Kidney capillary endothelial cell (primary cell): ENCODE data around the gene ATP1A4.
A peak's percentile ranks its signal among the peaks of the same experiment; 100 is the strongest.

Experiments
- DNase-seq: peaks from one replicate; pipeline ENCODE4 v3.0.0-alpha.2; 2018; ENCODE audit warnings: low spot score

Gene ATP1A4

DNA sequence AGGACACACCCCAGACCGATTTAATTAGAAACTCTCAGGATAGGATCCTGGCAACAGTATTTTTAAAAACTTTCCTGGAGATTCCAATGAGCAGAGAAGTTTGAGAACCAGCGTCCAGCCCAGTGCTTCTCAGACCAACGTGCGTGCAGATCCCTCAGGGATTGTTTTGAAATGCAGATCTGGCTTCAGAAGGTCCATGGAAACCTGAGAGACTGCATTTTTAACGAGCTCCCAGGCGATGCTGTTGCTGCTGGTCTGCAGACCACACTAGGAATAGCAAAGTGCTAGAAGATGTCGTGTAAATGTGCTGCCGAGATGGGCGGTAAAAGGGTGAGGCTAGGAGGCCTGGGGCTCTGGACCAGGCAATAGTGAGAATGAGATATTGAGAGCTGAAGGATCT lies 20.6 kb downstream of the ATP1A4 start:
- DNase-seq: no peak

DNA sequence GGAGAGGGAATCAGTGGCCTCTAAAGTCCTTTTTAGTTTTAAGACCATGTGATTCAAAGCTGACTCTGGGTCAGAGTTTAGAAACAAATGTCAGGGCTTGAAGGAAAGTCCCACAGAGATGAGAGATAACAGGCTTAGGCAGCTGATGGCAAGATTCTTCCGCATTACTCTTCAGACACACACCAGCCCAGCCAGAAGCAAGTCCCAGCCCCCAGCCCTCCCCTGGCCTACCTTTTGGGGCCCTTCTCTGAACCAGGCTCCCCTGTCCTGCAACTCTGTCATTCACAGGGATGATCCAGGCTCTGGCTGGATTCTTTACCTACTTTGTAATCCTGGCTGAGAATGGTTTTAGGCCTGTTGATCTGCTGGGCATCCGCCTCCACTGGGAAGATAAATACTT lies 25.8 kb downstream of the ATP1A4 start:
- DNase-seq: no peak

DNA sequence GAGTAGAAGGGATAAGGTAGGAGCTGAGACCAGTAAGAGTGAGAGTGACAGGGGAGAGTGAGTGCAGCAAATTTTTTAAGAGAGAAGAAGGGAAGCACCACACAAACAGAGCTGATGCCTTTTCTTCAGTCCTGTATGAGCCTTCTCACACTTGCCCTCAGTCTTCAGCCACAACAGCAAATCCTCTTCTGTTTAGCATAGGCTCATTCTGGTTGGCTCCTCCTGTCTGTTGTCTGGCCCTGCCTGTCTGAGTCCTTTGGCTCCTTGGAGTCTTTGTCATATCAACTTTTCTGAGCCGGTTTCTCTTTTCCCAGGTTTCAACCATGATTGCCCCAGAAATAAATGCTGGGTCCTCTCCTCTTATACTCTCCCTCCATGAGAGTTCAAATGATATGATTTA lies 26.3 kb downstream of the ATP1A4 start:
- DNase-seq: no peak

DNA sequence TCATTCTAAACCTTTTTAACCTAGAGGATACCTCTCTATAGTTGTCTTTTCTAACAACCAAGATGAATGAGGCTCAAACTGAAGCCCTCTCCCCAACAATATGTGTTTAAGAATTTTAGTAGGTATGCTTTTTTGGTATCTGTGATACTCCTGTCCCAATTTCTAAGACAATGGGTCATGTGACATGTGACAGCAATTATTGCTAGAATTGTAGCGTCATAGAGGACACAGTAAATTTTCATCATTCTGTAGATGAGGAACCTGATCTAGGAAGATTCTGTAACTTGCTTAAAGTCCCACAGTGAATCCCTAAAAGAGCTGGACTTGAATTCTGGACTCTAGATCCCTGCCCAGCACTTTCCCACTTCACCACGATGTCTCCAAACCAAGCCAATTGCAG lies 27.3 kb downstream of the ATP1A4 start:
- no peak for DNase-seq

DNA sequence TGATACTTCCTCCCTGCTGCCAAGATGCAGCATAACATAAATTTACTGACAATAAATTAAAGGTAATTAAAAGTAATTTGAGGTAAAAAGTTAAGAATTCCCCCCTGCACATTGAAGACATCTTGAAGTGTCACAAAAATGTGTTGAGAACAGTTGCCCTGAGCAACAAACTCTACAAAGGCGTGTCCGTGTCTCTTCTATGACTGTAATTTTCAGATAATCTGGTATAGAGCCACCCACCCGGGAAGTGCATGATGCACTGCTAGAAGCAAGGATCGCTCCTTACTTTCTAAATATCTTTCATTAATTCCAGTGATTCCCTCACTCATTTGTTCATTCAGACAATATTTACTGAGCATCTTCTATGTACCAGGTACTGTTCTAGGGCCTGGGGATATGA lies 27.9 kb downstream of the ATP1A4 start:
- DNase-seq: no peak

DNA sequence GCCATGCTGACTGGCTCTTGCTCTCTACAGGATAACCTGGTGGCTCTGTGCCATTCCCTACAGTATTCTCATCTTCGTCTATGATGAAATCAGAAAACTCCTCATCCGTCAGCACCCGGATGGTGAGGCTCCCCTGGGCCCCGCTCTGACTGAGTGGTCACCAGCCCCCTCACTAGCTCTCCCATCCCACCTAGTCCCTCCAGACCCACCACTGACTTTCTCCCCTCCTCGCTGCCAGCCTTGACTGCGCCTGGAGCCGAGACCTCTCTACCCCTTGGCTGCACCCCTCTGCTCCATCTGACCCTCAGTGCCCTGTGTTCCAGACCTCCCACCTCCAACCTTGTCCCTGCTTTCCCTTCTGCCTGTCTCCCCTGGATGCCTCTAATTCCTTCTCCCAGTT lies 34.8 kb downstream of the ATP1A4 start:
- DNase-seq: no peak

DNA sequence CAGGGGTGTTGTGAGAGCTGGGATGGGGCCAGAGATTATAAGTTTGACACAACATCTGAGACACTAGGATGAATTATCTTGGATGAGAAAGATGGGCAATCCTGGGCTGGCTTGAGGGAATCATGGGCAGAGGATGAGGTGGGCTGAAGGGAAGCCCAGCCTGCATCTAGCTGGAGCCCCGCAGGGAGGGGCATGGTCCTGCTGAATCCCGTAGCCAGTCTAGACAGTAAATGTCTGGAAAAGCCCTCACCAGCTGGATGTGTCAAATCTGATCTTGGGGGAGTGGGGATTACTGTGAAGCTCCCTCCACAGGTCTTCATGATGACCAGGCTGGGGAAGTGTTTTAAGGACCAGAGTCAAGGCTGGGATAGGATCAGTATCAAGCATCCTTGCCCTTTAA lies 35.3 kb downstream of the ATP1A4 start:
- DNase-seq: no peak

DNA sequence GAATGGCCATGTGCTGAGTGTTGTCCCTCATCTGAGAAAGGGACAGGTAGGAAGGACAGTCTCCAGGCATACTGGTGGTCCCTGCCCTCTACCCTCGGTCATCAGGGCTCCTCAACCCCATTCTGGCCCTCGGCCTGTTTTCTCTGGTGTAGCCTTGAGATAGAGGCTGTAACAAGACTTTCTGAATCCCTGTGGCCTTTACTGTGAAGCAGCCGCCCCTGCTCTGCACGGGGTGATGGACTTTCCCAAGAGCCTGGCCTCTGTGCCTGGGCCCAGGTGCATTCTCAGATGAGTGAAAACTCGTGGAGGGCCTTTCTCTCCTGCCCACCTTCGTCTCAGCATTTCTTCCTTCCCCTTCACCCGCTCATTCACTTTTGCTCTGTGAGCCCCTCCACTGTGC lies 36.0 kb downstream of the ATP1A4 start:
- DNase-seq: no peak

DNA sequence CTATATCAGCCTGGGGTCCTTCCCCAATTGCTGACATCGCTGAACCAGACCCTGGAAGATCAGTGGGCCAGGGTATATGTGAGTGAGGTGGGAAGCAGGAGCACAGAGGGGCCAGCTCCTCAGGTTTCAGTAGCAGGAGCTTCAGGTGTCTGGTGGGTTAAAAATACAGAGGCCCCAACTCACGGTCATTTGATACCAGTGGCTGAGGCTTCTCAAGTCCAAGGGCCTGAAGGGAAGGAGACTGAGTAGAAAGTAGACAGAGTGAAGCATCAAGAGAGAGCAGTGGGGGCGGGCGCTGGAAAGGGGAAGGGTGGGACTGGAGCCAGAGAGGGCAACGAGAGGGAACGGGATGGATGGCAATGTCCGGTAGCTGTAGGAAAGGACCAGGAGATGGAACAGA lies 36.9 kb downstream of the ATP1A4 start:
- no peak for DNase-seq

DNA sequence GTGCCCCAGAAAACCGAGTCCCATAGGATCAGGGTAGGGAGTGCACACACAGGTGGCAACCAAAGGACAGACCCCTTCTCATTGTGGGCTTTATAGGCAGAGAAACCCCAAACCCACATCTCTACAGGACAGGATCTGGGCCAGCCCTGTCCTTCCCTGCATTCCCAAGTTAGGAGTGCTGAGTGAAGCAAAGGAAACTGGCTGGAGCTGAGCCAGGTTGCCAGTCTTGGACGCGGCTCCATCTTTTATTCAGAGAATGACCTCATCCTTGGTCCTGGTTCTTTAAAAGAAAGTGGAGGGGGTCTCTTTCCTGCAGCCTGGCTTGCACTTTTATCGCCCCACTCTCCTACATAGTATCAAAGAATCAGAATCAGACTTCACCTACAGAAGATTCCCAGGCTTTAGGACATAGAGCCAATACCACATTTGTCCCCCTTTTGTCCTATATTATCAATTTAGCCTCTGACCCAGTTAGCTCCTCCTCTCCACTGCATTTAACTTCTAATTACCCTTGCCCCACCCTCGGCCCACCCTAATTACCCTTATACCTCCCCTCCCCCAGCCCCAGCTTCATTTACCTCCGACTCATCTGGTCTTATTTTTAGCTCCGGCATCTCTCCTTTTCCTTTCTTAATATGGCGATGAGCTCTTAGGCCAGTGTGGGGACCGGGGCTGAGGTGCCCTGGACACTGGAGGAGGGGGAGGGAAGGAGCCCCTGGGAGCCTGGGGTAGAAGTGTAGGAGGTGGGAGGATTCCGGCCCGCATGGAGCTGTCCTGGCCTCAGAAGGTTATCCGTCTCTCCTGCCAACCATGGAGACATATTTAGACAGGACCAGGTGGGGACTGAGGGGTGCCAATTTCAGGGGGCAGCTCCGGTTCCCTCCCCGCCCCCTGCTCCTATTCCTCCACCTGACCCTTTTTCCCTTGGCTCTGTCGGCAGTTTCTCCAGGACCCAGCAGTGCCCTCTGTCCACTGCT lies 38.5 kb downstream of the ATP1A4 start, which contains the start of gene CASQ1:
CASQ1 (plus strand) TSS at position 927 of the 977 bp plus-strand sequence. CDS start 177 bp downstream, outside the sequence.
- DNase-seq: no peak

DNA sequence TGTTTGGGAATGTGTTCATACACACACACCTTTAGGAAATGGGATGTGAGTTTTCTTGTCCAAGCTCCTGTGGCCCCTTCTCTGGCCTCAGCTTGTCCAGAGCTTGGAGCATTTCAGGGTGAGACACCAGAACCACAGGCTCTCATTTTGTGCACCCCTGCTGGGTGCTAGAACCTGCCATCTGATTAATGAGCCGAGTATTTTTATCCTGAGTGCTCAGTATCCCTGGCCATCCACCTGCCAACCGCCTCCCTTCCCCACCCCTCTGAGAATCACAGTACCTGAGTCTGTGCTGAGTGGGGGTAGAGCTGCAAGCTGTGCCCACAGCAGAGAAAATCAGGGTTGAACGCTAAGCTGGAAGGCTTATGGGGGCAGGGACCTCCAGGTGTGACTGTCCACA lies 40.4 kb downstream of the ATP1A4 start:
- DNase-seq: no peak

DNA sequence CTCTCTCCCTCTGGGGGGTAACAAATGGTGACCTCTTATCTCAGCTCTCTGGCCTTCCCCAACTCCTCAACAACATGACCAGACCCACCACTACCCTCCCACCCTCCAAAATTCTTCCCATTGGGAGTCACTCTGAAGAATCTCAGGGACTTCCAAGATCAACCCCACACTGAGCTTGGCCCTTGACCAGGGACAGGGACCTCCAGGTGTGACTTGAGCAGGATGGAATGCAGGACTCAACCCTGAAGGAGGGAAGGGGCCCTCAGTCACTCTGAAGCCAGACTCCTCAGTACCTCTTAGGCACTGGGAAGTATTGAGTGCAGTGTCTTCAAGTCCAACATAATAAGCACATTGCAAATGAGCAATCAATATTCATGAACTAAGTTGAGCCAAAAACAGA lies 40.8 kb downstream of the ATP1A4 start:
- no peak for DNase-seq

DNA sequence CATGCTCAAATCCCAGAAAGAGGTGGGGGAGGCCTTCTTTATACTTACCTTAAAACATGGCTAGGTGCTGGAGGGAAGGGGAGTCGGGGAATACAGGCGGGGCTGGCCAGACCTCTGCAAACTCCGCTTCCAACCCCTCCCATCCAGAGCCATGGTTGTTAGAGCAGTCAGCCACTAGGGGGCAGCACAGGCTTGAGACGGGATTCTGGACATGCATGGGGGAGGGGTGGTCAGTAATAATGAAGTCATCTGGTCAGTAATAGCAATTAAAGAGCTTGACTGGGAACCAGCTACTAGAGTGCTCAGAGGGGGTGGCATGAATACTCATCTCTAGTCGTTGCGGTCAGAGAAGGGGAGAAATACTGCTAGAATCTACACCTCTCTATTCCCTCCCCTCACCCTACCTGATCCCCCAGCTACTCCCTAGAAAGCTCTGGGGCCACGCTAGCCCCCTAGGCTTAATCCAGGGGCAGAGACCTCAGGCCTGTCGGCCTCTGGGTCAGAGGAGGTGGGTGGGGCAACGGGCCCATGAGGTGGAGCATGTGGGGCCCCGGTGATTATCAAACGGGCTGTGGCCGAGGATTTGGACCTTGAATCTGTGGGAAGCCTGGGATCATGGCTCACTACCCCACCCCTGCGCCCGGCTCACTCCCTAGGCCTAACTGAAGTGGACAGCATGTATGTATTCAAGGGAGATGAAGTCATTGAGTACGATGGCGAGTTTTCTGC lies 41.9 kb downstream of the ATP1A4 start:
- peak; percentile 86 for DNase-seq

DNA sequence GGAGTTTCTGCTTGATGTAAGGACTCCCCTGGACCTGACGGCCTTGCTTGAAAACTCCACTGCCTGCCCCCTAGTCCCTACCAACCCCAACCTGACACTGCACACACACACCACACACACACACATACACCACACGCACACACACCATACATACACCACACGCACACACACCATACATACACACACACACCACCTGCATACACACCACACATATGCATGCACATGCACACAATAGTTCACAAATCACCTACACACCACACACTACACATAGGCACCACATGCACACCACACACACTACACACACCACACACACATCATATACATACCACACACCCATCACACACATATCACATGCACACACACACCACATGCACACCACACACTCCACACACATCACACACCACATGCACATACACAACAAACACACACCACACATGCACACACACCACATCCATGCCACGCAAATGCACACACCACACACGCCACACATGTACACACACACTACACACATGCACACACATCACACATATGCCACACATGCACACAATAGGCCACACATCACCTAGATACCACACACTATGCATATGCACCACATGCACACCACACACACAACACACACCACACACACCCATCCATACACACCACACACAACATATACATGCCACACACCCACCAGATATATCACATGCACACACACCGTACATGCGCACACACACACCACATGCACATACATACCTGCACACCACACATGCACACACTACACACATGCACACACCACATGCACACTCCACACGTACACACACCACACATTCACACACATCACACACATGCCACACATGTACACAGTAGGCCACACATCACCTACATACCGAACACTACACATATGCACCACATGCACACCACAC lies 42.7 kb downstream of the ATP1A4 start:
- no peak for DNase-seq

DNA sequence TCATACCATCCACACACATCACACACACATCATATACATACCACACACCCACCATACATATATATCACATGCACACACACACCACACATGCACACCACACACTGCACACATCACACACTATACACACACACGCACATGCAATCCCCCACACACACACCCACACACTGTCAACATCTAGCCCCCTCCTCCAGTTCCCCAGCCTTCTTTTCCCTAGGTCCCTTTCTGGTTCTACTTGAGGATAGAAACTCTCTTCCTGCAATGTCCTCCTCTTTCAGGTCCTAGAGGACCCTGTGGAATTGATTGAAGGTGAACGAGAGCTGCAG lies 43.3 kb downstream of the ATP1A4 start:
- no peak for DNase-seq

DNA sequence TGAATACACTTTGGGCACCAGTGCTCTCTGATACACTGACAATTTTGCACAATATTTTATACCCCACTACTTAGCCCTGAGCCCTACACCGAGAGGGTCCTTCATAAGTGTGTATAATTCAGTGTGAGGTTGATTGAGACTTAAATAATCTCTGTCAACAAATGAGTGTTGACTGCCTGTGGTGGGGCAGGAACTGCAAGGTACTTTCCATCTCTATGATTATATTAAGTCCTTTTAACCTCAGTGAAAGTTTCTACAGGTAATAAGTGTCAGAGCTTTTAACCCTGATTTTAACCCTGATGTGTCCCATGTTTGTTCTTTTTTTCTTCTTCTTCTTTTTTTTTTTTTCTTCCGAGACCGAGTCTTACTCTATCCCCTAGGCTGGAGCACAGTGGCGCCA lies 44.7 kb downstream of the ATP1A4 start:
- DNase-seq: no peak

DNA sequence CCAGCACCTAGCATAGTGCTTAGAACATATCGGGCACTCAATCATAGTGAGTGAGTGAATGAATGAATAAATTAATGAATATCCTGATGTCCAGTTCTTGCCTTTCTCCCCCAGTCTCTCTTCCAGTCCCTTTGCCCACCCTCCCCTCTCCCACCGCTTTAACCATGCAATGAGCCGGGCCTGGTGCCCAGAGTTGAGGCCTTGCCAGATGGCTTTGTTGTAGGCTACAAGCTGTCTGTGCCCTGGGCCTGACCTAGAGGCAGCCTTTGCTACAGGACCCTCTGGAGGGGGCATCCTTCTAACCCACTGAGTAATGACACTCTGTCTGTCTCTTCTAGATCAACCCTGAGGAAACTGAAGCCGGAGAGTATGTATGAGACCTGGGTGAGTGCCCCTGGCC lies 45.8 kb downstream of the ATP1A4 start:
- no peak for DNase-seq

DNA sequence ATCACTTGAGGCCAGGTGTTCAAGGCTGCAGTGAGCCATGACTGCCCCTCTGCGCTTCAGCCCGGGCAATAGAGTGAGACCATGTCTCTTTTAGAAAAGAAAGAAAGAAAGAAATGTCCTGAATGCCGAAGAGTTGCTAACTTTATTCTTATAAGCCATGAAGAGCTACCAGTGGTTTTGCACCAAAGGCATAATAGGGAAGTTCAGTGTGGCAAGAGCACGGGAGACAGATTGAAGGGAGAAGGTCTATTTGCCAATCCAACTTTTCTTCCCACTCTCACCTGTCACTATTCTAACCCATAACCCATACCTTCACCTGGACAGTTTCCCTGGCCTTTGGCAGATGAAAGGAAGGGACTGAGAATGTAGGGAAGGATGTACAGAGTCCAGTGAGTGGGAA lies 49.4 kb downstream of the ATP1A4 start:
- DNase-seq: no peak

DNA sequence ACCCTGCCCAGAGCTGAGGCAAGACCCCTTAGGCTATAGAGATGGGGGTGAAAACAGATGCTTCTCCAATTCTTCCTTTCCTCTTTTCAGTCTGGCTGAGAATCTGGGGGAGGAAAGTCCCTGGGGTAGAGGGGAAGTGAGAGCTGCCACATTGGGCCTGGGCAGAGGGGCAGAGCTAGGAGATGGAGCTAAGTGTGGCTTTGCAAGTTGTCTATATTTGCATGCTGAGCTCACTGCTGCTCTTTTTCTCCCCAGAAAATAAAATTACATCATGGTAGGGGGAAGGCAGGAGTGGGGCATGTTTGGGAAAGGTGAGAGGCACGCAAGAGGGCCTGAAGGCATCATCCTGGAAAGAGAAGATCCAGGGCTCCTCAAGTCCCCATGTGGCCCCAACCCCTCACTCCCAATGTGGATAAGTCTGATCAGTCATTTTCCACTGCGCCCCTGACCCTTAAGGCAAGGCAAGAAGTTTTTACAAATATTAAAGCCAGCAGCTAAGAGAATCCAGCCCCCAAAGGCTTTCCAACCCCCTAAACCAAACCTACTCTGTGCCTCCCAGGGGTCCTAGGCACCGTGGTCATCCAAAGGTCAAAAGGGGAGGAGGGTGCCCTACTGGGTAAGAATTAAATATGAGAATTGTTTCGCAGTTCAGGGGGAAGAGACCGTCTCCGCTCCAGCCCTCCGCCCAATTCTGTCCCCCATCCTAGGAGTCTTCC lies 53.3 kb downstream of the ATP1A4 start:
- DNase-seq: no peak

DNA sequence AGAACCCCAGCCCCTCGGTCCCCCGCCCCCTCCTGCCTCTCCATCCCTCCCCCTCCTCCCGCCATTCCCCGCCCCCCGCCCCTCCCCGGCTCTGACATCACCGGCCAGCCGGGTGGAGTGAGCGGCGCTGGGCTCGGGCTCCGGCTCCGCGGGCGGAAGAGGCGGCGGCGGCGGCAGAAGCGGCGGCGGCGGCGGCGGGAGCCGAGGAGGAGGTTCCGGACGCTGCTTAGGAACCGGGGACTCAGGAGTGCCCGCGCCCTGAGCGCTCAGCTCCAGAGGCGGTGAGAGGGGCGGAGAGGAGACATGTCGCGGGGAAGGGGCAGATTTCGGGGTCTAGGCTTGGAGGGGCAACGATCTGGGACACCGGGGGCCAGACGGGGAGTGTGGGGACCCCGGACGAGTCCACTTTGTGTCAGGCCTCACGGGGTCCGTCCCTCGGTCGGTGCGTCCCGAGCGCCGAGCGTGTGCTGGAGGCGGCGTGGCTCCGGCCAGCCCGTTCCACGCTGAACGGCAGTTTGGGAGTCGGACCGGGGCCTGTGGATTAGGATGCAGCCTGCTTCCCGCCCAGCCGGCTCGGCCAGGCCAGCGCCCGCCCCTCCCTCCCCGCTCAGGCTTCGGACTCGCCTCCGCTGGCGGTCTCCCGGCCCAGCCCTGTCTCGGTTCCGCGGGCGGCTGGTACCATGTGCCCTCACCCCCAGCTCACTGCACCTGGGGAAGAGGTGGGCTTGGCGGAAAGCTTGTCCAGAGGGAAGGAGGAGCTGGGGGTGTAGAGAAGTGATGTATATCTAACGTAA lies 54.0 kb downstream of the ATP1A4 start, which contains the start of gene PEA15:
PEA15 (plus strand) TSS at position 143 of the 794 bp plus-strand sequence. CDS start 6,161 bp downstream, outside the sequence.
- DNase-seq: peak; percentile 40

DNA sequence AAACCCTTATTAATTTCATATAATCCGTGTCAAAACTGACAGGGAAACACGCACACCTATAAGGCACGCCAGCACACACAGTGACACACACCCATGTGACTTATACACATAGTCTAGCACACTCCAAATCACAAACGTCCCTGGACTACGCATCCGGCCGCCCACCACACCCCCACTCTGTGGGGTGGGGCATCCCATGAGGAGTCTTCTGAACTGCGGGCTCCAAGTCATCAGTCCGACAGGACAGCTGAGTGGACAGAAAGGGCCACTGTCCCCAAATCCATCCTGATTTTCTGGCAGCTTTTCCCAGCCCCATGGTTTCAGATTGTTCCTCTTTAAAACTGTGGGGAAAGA lies 54.6 kb downstream of the ATP1A4 start:
- peak; percentile 83 for DNase-seq
